Measurements from ENCODE around the gene CRACR2B.
A peak's percentile ranks its signal among the peaks of the same experiment; 100 is the strongest.

CRACR2B gene

GRCh38 chr11:848380-848931, 20.7 kb downstream of the CRACR2B start:
- Histone ChIP-seq H3K4me1 (ENCODE audit: control insufficient read depth, insufficient read depth, low read length) (0 out of 2 replicates have a peak, but pooled peaks cover 6% of the 10 kb centered on the region), H3K4me3 (ENCODE audit: low read depth, low read length) (no peak overlapping the region), H3K36me3 (ENCODE audit: control insufficient read depth in 2 of 2, insufficient read depth in 1 of 2, low read length in 2 of 2) (no peaks in the 10 kb centered on the region), H3K27ac (ENCODE audit: extremely low read depth, low read depth, low read length) (no peak overlapping the region), H3K9me3 (ENCODE audit: control insufficient read depth, insufficient read depth, low read depth, low read length) (no peaks in the 10 kb centered on the region)
- POLR2A ChIA-PET = interaction anchor here (0.6 to 1.1 kb wide), 3 partner anchors 8 to 47 kb away, joined by 3 read pairs; no protein-coding TSS in a partner anchor
- CTCF ChIA-PET = interaction anchor here (0.7 to 1.8 kb wide), 11 partner anchors 9 to 203 kb away, joined by 3 to 10 read pairs (median 3); no protein-coding TSS in a partner anchor
- peak; percentile 14; the same call in 1 of the 2 replicates for TF ChIP-seq SP3 (tag by site-specific recombination; IDR thresholded peaks at IDR 0.05)
- TF ChIP-seq ZBTB48 (tag by site-specific recombination; IDR thresholded peaks at IDR 0.05) = 0 out of 2 replicates have a peak, but pooled peaks have one; percentile 27
- TF ChIP-seq ZSCAN18 (tag by site-specific recombination; IDR thresholded peaks at IDR 0.05) = no peak
- TF ChIP-seq ZIC2 (tag by site-specific recombination; IDR thresholded peaks at IDR 0.05) = peak; percentile 93
- TF ChIP-seq KLF17 (tag by site-specific recombination; IDR thresholded peaks at IDR 0.05) = 0 out of 2 replicates have a peak, but pooled peaks have one; percentile 32
- 0 out of 2 replicates have a peak, but pooled peaks have one; percentile 19 for TF ChIP-seq ZBTB8A (tag by site-specific recombination; IDR thresholded peaks at IDR 0.05)
- peak; percentile 64 for TF ChIP-seq CTCF (tag by site-specific recombination; IDR thresholded peaks at IDR 0.05)
- no peak for TF ChIP-seq ZNF510 (tag by site-specific recombination; IDR thresholded peaks at IDR 0.05; ENCODE audit: insufficient replicate concordance)
- TF ChIP-seq ZNF660 (tag by site-specific recombination; IDR thresholded peaks at IDR 0.05) = no peak
- TF ChIP-seq ZNF423 (tag by site-specific recombination; IDR thresholded peaks at IDR 0.05) = peak; percentile 60; the same call in 1 of the 2 replicates
- TF ChIP-seq ZNF155 (tag by site-specific recombination; IDR thresholded peaks at IDR 0.05) = no peak
- peak; percentile 90 for TF ChIP-seq ZNF513 (tag by site-specific recombination; IDR thresholded peaks at IDR 0.05)
- no peak for TF ChIP-seq ZNF518A (tag by site-specific recombination; conservative IDR thresholded peaks at IDR 0.05; ENCODE audit: low read depth)
- TF ChIP-seq ZBTB10 (tag by site-specific recombination; IDR thresholded peaks at IDR 0.05) = peak; percentile 16; the same call in 1 of the 2 replicates
- peak; percentile 92 for TF ChIP-seq GLIS1 (tag by site-specific recombination; IDR thresholded peaks at IDR 0.05)
- peak; percentile 59; the same call in 1 of the 2 replicates for TF ChIP-seq ZBTB7A (tag by site-specific recombination; IDR thresholded peaks at IDR 0.05; ENCODE audit: low read depth)
- TF ChIP-seq ZNF677 (tag by site-specific recombination; IDR thresholded peaks at IDR 0.05) = no peak
- peak; percentile 80 for TF ChIP-seq GLIS2 (tag by site-specific recombination; IDR thresholded peaks at IDR 0.05)
- TF ChIP-seq KLF8 (tag by site-specific recombination; IDR thresholded peaks at IDR 0.05) = peak; percentile 34; the same call in 1 of the 2 replicates
- 0 out of 2 replicates have a peak, but pooled peaks have one; percentile 23 for TF ChIP-seq HIC1 (tag by site-specific recombination; IDR thresholded peaks at IDR 0.05)
- no peak for TF ChIP-seq ZNF302 (tag by site-specific recombination; IDR thresholded peaks at IDR 0.05; ENCODE audit: low read depth)

Measured in HEK293 (cell line).